ENCODE measurements around the gene CYGB. TPM values are rescaled to one million over a fixed set of nuclear protein-coding genes. Genes with fewer than 3 reads are reported as not detected.

CYGB gene
- total and polyA plus RNA-seq, 2 of the 13 experiments (the other 11 are each of a cell fraction or from before 2014, with no cell fraction given), result 18.9 to 27.1 TPM

GRCh38 chr17:76501827-76502307 lies 35.6 kb downstream of the CYGB start (continued):
- TF ChIP-seq THRA (CRISPR knock-in tag; IDR thresholded peaks at IDR 0.05; ENCODE audit: borderline replicate concordance), result no peak
- TF ChIP-seq CBX5 (CRISPR knock-in tag; IDR thresholded peaks at IDR 0.05; ENCODE audit: borderline replicate concordance), result no peak; the same call in 1 of the 2 replicates
- TF ChIP-seq SOX13 (IDR thresholded peaks at IDR 0.05), result no peak
- no peak for TF ChIP-seq SOX13 (CRISPR knock-in tag; conservative IDR thresholded peaks at IDR 0.05 in 1 of 2, IDR thresholded peaks at IDR 0.05 in 1 of 2)
- TF ChIP-seq ARNTL (CRISPR knock-in tag; IDR thresholded peaks at IDR 0.05), result no peak
- 0 out of 2 replicates have a peak, but pooled peaks have one; percentile 22 for TF ChIP-seq ZNF136 (CRISPR knock-in tag; IDR thresholded peaks at IDR 0.05; ENCODE audit: low read depth)
- peak; percentile 47; the same call in 1 of the 2 replicates for TF ChIP-seq ZNF782 (CRISPR knock-in tag; IDR thresholded peaks at IDR 0.05; ENCODE audit: borderline replicate concordance)
- TF ChIP-seq ISL2 (CRISPR knock-in tag; IDR thresholded peaks at IDR 0.05), result no peak
- peak; percentile 16; the same call in 1 of the 2 replicates for TF ChIP-seq NRL (CRISPR knock-in tag; IDR thresholded peaks at IDR 0.05; ENCODE audit: borderline replicate concordance)
- TF ChIP-seq ZNF274 (CRISPR knock-in tag; IDR thresholded peaks at IDR 0.05), result peak; percentile 54; the same call in 1 of the 2 replicates
- no peak for TF ChIP-seq ZKSCAN8 (CRISPR knock-in tag; IDR thresholded peaks at IDR 0.05; ENCODE audit: borderline replicate concordance)
- peak; percentile 46; the same call in 1 of the 2 replicates for TF ChIP-seq PHF8 (CRISPR knock-in tag; IDR thresholded peaks at IDR 0.05)
- no peak for TF ChIP-seq ZNF674 (CRISPR knock-in tag; IDR thresholded peaks at IDR 0.05; ENCODE audit: low read depth)
- TF ChIP-seq MED1 (CRISPR knock-in tag; IDR thresholded peaks at IDR 0.05), result no peak; the same call in 1 of the 2 replicates
- peak; percentile 64; the same call in 1 of the 2 replicates for TF ChIP-seq ZNF317 (CRISPR knock-in tag; IDR thresholded peaks at IDR 0.05)
- no peak for TF ChIP-seq REXO4 (CRISPR knock-in tag; IDR thresholded peaks at IDR 0.05; ENCODE audit: borderline replicate concordance)
- TF ChIP-seq TEAD2 (CRISPR knock-in tag; IDR thresholded peaks at IDR 0.05), result 0 out of 2 replicates have a peak, but pooled peaks have one; percentile 29
- TF ChIP-seq HINFP (CRISPR knock-in tag; IDR thresholded peaks at IDR 0.05; ENCODE audit: low read depth), result no peak
- peak; percentile 36; the same call in 1 of the 2 replicates for TF ChIP-seq FOXP4 (CRISPR knock-in tag; IDR thresholded peaks at IDR 0.05)
- TF ChIP-seq ZMYM4 (CRISPR knock-in tag; IDR thresholded peaks at IDR 0.05), result no peak
- TF ChIP-seq KLF16 (CRISPR knock-in tag; IDR thresholded peaks at IDR 0.05), result no peak
- TF ChIP-seq ZBTB1 (CRISPR knock-in tag; IDR thresholded peaks at IDR 0.05; ENCODE audit: borderline replicate concordance), result no peak
- TF ChIP-seq CREB3 (CRISPR knock-in tag; IDR thresholded peaks at IDR 0.05), result no peak
- no peak; the same call in 1 of the 2 replicates for TF ChIP-seq MEF2D (CRISPR knock-in tag; IDR thresholded peaks at IDR 0.05)
- no peak for TF ChIP-seq REL (CRISPR knock-in tag; conservative IDR thresholded peaks at IDR 0.05)
- TF ChIP-seq ZNF747 (CRISPR knock-in tag; IDR thresholded peaks at IDR 0.05; ENCODE audit: borderline replicate concordance), result 0 out of 2 replicates have a peak, but pooled peaks have one; percentile 63
